Left lung (tissue), 10 donors: ENCODE results near the gene SLC49A3. TPM values are rescaled to one million over a fixed set of nuclear protein-coding genes. Genes with fewer than 3 reads are reported as not detected.

Experiments used
- ATAC-seq: fragments of 200-7000 bp; cut with Tn5 transposase; one replicate; pipeline ENCODE4 v1.9.1; 2020; ENCODE audit warnings: moderate library complexity
- DNase-seq, 4 donors: peaks; one replicate each; pipeline ENCODE4 v3.0.0-alpha.2; 2013 to 2020
- H3K27ac ChIP-seq, 2 donors: fragments of 200-600 bp; sonication (generic) in 1 of 2; one replicate each; pipeline versions ENCODE4 v1.5.0 to v1.8.0; 2020 to 2021
- H3K27me3 ChIP-seq, 2 donors: fragments of 200-600 bp; sonication (generic) in 1 of 2; one replicate each; pipeline versions ENCODE4 v1.5.0 to v1.8.0; 2020 to 2021
- H3K36me3 ChIP-seq, 2 donors: fragments of 200-600 bp; sonication (generic) in 1 of 2; one replicate each; pipeline versions ENCODE4 v1.5.0 to v1.8.0; 2020 to 2021
- H3K4me1 ChIP-seq, 2 donors: fragments of 200-600 bp; one replicate each; pipeline ENCODE4 v1.8.0; 2021
- H3K4me3 ChIP-seq, 2 donors: fragments of 200-600 bp; sonication (generic) in 1 of 2; one replicate each; pipeline versions ENCODE4 v1.5.0 to v1.8.0; 2020 to 2021; ENCODE audit warnings: mild to moderate bottlenecking in 1 of 2
- H3K9me3 ChIP-seq, 2 donors: fragments of 200-600 bp; sonication (generic) in 1 of 2; one replicate each; pipeline versions ENCODE4 v1.5.0 to v1.8.0; 2020 to 2021
- CTCF ChIP-seq, 2 donors: fragments of 200-600 bp; sonication (generic) in 1 of 2; IDR thresholded peaks; one replicate each; pipeline versions ENCODE4 v1.5.0 to v1.8.0; 2021; ENCODE audit warnings: antibody characterized with exemption in 2 of 2
- intact Hi-C, 2 donors: fragments of 100-400 bp; cut with DNase I; formaldehyde crosslinking; loops; one replicate each; pipeline versions ENCODE4 v1.11.2 to v1.14.2; 2022
- polyA plus RNA-seq, 6 donors: library from polyadenylated mRNA; unstranded; fragments of 120-200 nt; gene quantifications; one replicate each; pipeline ENCODE4 v1.2.1, GENCODE V29; 2013; ENCODE audit not compliant: insufficient read length in 6 of 6
- total RNA-seq, 2 donors: library from RNA; stranded (reverse); fragmentation: NEBNext Ultra II Directional; extraction: Animal tissue kit (Norgen Biotek cat#: 25700); gene quantifications; one replicate each; pipeline ENCODE4 v1.2.1, GENCODE V29; 2021
- donor health status: DM: no; HTN: yes; CAD: no.
- donor health status: DM: no; HTN: no; CAD: no.

The SLC49A3 gene
- total and polyA plus RNA-seq, 8 donors, result 7.4 to 27.5 (median 8.8) TPM

- peaks cover 0 to 8% of the 10 kb centered on the region in 2 donors for H3K27me3 ChIP-seq
- H3K4me3 ChIP-seq, result no peak overlapping the region
- intact Hi-C loops, result no loop called here
- TF ChIP-seq CTCF (IDR thresholded peaks at IDR 0.05), result no peak
- H3K27ac ChIP-seq, result no peak overlapping the region
- ATAC-seq (no peak), DNase-seq (peak in 1 of 4 donors; percentile 76)
- H3K9me3 ChIP-seq, result no peaks in the 10 kb centered on the region
- peaks cover 0 to 13% of the 10 kb centered on the region in 2 donors for H3K4me1 ChIP-seq
- peaks cover 0 to 14% of the 10 kb centered on the region in 2 donors for H3K36me3 ChIP-seq
Measured at GRCh38 chr4:666822-667544, 22.0 kb downstream of the SLC49A3 start.

GRCh38 chr4:666436-666810, 22.5 kb downstream of the SLC49A3 start:
- Histone ChIP-seq H3K27ac (no peak overlapping the region), H3K9me3 (no peaks in the 10 kb centered on the region), H3K4me3 (no peak overlapping the region), H3K27me3 (peaks cover 0 to 8% of the 10 kb centered on the region in 2 donors), H3K36me3 (peaks cover 0 to 9% of the 10 kb centered on the region in 2 donors), H3K4me1 (peaks cover 0 to 13% of the 10 kb centered on the region in 2 donors)
- ATAC-seq (no peak), DNase-seq (peak in 1 of 4 donors; percentile 72)
- intact Hi-C loops, result no loop called here
- TF ChIP-seq CTCF (IDR thresholded peaks at IDR 0.05), result no peak

- Histone ChIP-seq H3K36me3 (peaks cover 0 to 3% of the 10 kb centered on the region in 2 donors), H3K27ac (no peak overlapping the region), H3K9me3 (no peaks in the 10 kb centered on the region), H3K27me3 (peaks cover 0 to 8% of the 10 kb centered on the region in 2 donors), H3K4me1 (peaks cover 0 to 13% of the 10 kb centered on the region in 2 donors), H3K4me3 (no peak overlapping the region)
- ATAC-seq (no peak), DNase-seq (peak in 1 of 4 donors; percentile 80)
- intact Hi-C loops, result no loop called here
- TF ChIP-seq CTCF (IDR thresholded peaks at IDR 0.05), result no peak
Measured at GRCh38 chr4:665751-666435, 23.1 kb downstream of the SLC49A3 start.

- DNase-seq (peak in 1 of 4 donors; percentile 61), ATAC-seq (no peak)
- no peak for TF ChIP-seq CTCF (IDR thresholded peaks at IDR 0.05)
- Histone ChIP-seq H3K4me3 (no peak overlapping the region), H3K4me1 (peaks cover 0 to 13% of the 10 kb centered on the region in 2 donors), H3K27ac (no peak overlapping the region), H3K36me3 (no peaks in the 10 kb centered on the region), H3K27me3 (peaks cover 0 to 8% of the 10 kb centered on the region in 2 donors), H3K9me3 (no peaks in the 10 kb centered on the region)
- intact Hi-C loops, result no loop called here
Measured at GRCh38 chr4:665381-665750, 23.6 kb downstream of the SLC49A3 start.

- TF ChIP-seq CTCF (IDR thresholded peaks at IDR 0.05), result no peak
- H3K4me3 ChIP-seq, result peak overlapping the region in 1 of 2 donors; percentile 60
- DNase-seq, result peak in 2 of 4 donors; percentile 27 to 75
Measured at GRCh38 chr4:664713-665231, 24.2 kb downstream of the SLC49A3 start.

More at GRCh38 chr4:664713-665231, 24.2 kb downstream of the SLC49A3 start:
- Histone ChIP-seq H3K27me3 (peaks cover 0 to 8% of the 10 kb centered on the region in 2 donors), H3K36me3 (no peaks in the 10 kb centered on the region), H3K27ac (no peak overlapping the region), H3K9me3 (no peaks in the 10 kb centered on the region), H3K4me1 (peaks cover 0 to 13% of the 10 kb centered on the region in 2 donors)
- intact Hi-C loops, result no loop called here
- no peak for ATAC-seq
